Mesothelial cell of epicardium (in vitro differentiated cells): ENCODE data around the gene DONSON. TPM values are rescaled to one million over a fixed set of nuclear protein-coding genes. Genes with fewer than 3 reads are reported as not detected.

Source experiments
- DNase-seq, 2 experiments: peaks; one replicate each; pipeline ENCODE4 v3.0.0; 2021; ENCODE audit warnings: low spot score in 2 of 2; ENCODE audit not compliant: unreplicated experiment in 2 of 2
- H3K27ac Mint-ChIP-seq: 2 replicates; pipeline ENCODE4 v1.8.0; 2021; ENCODE audit warnings: mixed read lengths
- H3K27me3 Mint-ChIP-seq: 2 replicates; pipeline ENCODE4 v1.8.0; 2021; ENCODE audit warnings: low read depth, mixed read lengths
- H3K36me3 Mint-ChIP-seq: 2 replicates; pipeline ENCODE4 v1.8.0; 2021; ENCODE audit warnings: mixed read lengths
- H3K4me1 Mint-ChIP-seq: 2 replicates; pipeline ENCODE4 v1.8.0; 2021; ENCODE audit warnings: mixed read lengths
- H3K4me3 Mint-ChIP-seq: 2 replicates; pipeline ENCODE4 v1.8.0; 2021; ENCODE audit warnings: mild to moderate bottlenecking, moderate library complexity, mixed read lengths
- H3K9me3 Mint-ChIP-seq: 2 replicates; pipeline ENCODE4 v1.8.0; 2021; ENCODE audit warnings: mixed read lengths
- CTCF ChIP-seq: fragments of 200-600 bp; sonication (generic); IDR thresholded peaks from one replicate; pipeline ENCODE4 v1.5.0; 2021; ENCODE audit warnings: antibody characterized with exemption; ENCODE audit not compliant: unreplicated experiment
- total RNA-seq: library from RNA; stranded (reverse); gene quantifications from 3 replicates; pipeline ENCODE4 v1.2.1, GENCODE V29; 2021

The DONSON gene
- total RNA-seq, 1 donor from 2014 or later, result 21.8 TPM

- peaks cover 38% of the 10 kb centered on the region for H3K36me3 Mint-ChIP-seq
- H3K4me3 Mint-ChIP-seq, result no peak overlapping the region
- no peak overlapping the region for H3K27ac Mint-ChIP-seq
- H3K4me1 Mint-ChIP-seq, result no peaks in the 10 kb centered on the region
- TF ChIP-seq CTCF, result no peak
- DNase-seq, result no peak
- H3K27me3 Mint-ChIP-seq, result no peaks in the 10 kb centered on the region
- H3K9me3 Mint-ChIP-seq, result no peaks in the 10 kb centered on the region
These were observed 57.5 kb downstream of the DONSON start for GRCh38 chr21:33531007-33531406.

Other genes starting within 250 kb of the DONSON start
- 57.9 to 63.4 TPM (median 59.6 TPM) in 3 replicates for gene IFNGR2, start 185.3 kb downstream of the DONSON start, total RNA-seq
- 37.3 to 41.1 TPM (median 39.5 TPM) in 3 replicates for gene TMEM50B, start 108.7 kb downstream of the DONSON start, total RNA-seq
- 2.6 to 3.1 TPM (median 2.8 TPM) in 3 replicates for gene DNAJC28, start 97.0 kb downstream of the DONSON start, total RNA-seq
- 85.1 to 88.4 TPM (median 85.3 TPM) in 3 replicates for gene GART, start 46.6 kb downstream of the DONSON start, total RNA-seq
- gene SON, start 45.6 kb downstream of the DONSON start, total RNA-seq, result 427 to 437 TPM (median 428 TPM) in 3 replicates
- 63.0 to 68.3 TPM (median 65.1 TPM) in 3 replicates for gene CRYZL1, start 53.1 kb upstream of the DONSON start, total RNA-seq
- 66.6 to 77.5 TPM (median 74.3 TPM) in 3 replicates for gene ITSN1, start 53.8 kb upstream of the DONSON start, total RNA-seq